ENCODE measurements around the gene CCDC85A.

CCDC85A gene

DNA sequence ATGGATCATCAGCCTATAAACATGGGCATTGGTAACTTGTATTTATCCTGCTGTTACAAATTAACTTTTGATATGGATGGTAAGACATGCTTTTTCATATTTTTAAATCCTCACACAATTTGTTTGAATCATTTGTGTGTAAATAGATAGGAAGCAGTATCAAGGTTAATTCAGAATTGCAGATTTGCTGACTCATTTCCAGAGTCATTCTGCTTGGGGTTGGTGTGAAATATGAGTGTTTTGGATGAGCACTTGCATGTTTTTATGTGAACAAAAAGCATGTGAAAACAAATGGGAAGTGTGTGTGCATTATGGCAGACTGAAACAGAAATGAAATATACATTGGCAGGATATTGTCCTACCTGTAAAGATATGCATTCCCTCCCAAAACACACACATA lies 11.8 kb downstream of the CCDC85A start:
- ATAC-seq = no peak

DNA sequence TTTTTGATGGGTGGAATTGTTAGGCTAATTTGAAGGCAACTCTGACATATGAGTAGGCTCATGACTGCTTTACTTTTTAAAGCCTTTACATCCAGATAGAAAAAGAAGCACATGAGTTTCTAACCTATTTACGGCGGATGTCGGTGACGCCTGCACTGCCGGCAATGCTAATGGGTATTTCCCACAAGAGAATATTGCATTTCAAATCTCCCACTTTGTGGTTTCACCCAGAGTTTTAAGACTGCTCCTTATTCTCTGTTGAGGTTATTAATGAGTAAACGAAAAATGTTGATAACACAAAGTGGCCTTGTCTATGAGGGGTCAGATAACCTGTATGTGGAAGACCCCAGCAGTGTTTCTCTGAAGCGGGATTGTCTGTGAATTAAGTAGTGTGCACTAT lies 14.0 kb downstream of the CCDC85A start:
- no peak for ATAC-seq

DNA sequence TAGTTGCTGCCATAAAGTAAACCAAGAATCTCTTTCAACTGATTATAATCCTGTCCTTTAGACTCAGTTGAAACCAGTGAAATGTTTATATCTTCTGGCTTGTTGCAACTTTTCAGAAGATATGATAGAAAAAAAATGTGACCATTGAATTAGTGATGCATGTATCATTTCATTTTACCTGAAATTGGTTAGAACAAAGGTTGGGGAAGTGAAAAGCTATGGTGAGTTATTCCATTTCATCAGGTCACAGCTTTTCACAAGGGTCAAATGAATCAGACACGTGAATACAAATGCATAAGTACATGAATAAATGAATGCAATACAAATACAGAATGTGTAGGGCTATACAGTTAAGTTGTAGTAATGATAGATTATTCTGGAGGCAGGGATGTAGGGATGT lies 15.1 kb downstream of the CCDC85A start:
- ATAC-seq = no peak

DNA sequence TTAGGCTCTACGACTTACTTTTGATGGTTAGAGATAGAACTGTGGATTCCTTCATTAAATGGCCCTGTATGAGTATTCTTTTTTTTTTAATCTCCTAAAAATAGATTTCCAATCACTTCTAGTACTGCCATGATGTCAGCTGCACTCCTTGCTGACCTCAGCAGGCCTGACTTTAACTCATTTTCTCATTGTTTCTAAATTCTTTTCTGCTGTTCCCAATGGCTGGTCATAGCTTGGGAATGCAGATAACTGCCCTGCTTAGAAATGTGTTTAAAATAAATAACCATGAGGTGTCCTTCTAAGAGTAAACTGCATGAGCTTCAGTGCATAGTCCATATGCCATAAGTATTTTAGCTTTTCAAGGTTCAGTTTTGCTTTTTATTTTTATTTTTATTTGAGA lies 15.7 kb downstream of the CCDC85A start:
- ATAC-seq = no peak

DNA sequence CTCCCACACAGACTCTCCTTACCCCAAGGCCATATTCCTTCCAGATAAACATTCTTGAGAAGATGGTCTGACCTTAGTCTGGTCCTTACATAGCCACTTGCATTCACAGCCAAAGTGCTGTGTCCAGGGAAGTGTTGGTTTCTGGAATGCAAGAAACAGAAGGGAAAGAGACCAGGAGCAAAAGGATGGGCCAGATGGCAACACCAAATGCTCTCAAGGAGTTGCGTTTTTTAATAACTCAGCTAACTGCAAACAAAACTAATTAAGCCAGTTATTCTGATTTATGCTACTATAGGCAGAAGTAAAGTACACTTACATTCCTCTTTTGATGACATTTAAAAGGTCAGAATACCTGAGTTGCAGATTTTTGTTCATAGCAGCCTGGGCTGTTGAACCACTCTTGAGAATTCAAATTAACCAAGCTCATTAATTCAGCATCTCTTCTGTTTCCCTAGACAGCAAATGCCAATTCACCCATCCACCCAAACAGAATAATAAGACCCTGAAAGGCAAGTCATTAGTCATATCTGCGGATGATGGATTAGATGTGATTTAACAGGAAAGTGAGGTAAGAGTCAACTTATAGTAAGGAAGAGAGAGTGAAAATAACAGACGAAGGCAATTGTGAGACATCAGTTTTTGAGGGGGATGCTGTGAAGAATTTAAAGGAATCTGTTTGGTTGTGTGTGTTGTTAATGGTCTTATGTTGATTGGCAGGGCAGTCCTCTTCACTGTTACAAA lies 18.8 kb downstream of the CCDC85A start:
- ATAC-seq = no peak

DNA sequence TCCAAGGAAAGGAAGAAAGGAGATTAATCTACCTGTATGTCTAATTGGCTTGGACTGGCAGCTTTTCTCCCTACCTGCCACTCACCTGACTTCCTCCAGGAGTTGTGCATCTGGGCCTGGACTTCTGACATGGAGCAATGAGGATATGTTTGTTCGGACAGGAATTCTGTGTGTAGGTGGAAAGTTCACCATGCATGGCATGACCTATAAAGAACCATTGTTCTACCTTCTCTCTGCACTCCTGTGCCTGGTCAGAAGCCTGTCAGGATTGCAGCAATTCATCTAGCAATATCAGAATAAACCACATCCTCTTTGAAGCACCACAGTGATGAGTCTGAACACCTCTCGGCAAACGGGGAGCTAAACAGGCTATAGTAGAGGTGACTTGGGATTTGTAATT lies 20.8 kb downstream of the CCDC85A start:
- ATAC-seq = no peak

DNA sequence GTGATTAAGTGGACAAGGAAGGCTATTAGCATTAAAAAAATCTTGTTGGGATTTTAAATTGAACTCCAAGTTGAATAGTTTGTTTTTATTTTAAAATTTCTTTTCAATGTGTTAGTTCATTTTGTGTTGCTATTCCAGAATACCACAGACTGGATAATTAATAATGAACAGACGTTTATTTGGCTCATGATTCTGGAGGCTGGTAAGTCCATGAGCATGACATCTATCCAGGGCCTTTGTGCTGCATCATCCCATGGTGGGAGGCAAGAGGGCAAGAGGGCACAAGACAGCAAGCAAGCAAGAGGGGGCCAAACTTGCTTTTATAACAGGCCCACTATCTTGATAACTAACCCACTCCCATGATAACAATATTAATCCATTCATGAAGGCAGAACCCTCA lies 22.5 kb downstream of the CCDC85A start:
- ATAC-seq = no peak

DNA sequence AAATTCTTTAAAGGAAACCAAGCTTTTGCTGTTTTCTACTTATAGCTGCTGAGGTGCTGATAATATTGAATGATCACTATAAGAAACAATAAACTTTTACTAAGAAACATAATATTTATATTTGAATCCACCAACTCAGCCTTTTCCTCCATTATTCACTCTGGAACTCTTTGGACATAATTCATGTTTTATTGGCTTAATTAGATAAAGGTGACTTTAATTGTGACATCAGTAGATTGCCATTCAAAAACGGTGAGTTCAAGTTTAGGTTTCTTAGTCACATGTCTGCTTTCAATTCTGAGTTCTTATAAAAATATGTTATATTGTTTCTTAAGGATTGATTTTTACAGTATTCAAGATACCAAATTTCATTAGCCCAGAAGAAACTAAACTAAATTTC lies 24.0 kb downstream of the CCDC85A start:
- ATAC-seq = no peak

DNA sequence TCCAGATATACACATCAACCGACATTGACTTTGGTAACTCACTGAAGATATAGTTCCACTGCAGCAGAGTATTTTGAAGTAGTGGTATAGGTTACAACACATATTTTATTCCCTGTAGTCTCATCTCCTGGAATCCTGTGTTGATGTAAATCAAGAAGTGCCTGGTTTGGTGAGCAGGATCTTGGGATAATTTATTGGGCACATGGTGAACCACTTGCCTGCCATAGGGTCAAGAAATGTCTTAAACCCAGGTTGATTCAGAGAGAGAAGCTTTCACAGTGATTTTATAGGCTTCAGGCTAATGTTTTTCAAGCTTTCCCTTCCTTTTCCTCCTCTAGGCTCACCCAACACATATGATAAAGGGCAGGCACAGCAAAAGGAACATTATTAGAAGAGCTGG lies 24.6 kb downstream of the CCDC85A start:
- no peak for ATAC-seq

DNA sequence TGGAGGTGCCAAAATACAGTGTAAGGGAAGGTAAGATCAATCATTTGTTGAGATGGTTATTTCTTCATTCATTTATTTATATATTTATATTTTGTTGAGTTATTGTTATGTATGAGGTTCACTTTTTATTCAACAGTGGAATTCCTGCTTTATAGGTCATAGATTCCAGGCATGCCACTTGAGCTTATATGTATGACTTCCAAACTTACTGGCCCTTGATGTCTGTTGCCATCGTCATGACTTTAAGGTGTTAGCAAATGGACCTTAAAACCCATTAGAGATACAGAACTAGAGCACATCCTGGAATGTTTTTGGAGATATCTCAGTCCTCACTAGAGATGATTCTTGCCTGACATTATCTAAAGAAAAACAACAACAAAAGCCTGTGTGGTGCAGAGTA lies 25.9 kb downstream of the CCDC85A start:
- no peak for ATAC-seq

DNA sequence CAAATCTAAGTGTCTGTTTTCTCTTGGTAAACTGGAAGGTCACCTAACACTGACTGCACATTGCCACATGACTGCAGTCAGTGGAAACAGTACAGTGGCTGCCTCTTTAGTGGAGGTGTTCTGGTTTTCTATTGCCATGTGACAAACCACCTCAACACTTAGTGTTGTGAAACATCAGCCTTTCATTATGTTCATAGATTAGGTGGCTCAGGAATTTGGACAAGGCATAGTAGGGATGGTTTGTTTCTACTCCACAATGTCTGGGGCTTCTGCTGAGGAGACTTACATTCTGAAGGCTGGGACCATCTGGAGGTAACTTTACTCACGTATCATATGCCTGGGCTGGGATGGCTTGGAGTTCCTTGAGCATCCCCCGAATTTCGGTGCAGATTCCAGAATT lies 26.5 kb downstream of the CCDC85A start:
- ATAC-seq = no peak

DNA sequence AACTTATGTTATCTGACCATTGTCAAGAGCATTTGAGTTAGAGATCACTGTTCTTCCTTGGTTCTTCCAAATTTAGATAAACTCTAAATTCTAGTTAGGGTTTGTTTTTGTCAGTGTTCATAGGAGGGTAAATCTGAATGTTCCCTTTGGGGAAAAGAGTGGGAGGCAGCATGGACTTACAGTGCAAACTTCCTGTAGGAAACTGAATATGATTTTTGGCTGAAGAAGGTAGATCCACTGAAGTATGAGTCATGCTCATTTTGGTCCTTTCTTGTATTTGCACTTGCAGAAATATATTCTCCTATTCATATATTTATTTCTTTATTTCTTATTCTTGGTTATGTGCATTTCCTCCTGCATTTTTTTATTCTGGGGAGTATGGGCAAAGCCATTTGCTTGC lies 27.3 kb downstream of the CCDC85A start:
- ATAC-seq = no peak

DNA sequence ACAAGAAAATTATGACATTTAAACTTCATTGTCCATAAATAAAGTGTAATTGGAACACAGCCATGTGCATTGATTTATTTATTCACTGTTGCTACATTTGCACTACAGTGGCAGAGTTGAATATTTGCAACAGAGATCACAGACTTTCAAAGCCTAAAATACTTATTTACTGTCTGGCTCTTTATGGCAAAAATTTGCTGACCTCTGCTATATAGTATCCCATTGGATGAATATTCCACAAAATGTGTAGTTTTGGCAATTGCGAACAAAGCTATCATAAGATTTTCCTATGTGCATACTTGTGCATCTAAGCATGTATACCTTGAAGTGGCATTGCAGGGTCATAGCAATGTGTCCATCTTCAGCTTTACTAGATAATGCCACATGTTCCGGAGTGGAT lies 32.1 kb downstream of the CCDC85A start:
- no peak for ATAC-seq

DNA sequence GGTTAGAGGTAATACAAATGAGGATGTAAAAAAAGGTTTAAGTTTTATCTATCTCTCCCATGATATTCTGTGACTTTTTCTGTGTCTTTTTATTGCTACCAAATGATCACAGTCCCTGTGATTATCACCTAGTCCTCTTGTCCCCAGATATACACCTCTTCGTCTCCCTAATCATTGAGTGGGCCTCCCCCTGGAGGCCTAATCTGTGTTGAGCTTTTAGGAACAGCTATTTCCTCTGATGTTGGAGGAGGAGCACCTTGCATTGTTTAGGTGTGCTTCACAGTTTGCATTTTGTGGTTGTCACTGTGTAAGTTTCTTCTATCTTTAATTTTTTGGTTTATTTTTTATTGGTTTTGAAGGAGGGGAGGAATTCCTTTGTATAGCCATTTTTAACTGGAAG lies 33.3 kb downstream of the CCDC85A start:
- ATAC-seq = no peak

DNA sequence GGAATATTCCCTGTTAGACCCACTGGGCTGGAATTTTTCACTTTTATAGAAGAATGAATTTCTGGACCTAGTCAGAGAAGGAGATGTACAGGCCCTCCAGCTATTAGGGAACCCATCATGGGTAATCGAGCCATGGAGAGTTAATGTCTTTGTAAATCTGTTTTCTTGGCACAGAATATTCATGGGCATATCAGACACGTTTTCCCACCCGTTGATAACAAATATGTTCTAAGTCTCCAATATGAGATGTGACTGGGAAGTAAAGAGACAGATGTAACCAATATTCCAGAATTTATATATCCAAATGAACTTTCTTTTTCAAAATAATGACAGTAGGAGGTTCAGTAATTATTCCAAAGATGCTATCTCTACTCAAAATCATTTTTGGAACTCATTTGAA lies 38.7 kb downstream of the CCDC85A start:
- ATAC-seq = no peak

DNA sequence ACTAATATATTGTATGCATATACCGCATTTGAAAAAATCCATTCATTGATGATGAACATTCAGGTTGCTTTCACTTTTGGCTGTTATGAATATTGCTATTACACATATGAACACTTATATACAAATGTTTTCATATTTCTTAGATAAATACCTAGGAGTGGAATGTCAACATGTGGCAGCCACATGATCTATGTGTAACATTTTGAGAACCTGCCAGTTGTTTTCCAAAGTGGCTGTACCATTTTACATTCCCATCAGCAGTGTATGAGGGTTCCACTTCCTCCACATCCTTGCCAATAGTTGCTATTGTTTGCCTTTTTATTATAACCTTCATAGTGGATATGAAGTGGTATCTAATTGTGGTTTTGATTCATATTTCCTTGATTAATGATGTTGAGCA lies 40.5 kb downstream of the CCDC85A start:
- no peak for ATAC-seq

DNA sequence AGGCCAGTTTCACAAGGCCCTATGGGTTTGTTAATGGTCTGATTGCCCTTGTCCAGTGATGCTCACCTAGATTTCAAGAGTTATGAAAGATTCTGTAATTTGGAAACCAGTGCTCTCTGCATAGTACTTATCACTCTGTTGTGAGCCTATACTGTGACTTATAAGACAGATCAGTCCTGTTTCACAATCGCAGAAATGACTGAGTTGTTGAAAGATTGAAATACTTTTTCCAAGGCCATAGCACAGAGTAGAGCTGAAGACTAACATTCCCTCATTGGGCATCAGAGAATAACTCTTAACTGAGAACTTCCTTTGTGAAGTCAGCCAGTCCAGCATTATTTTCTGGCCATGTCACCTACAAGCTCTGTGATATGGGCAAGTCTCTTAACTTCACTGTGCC lies 44.0 kb downstream of the CCDC85A start:
- no peak for ATAC-seq

DNA sequence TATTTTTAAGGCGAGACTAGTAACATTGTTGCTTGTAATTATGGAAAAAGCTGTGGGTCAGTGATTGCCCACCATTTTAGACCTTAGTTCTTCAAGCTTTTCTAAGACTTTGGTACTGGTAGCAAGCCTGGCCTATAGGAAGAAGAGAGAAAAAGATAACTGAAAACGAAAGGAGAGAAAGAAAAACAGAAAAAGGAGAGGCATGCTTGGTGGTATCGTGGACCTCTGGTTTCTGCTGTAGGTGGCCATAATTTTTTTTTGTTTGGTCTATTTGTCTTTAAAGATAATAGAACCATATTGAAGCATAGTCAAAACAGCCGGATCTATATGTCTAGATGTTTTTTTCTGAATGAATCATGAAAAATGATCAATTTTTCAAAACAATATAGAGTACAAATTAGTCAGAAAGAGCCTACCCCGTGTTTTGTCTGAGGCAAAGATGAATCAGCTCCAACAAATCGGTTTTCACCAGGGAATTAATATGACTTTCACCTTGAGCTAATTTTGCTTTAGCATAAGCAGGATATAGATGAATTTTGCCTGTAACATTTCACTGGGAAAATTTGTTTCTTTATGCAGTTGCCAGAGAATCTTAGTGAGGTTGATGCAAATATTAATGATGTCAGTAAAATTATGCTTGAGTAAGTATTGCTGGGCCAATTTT lies 45.7 kb downstream of the CCDC85A start:
- no peak for ATAC-seq

DNA sequence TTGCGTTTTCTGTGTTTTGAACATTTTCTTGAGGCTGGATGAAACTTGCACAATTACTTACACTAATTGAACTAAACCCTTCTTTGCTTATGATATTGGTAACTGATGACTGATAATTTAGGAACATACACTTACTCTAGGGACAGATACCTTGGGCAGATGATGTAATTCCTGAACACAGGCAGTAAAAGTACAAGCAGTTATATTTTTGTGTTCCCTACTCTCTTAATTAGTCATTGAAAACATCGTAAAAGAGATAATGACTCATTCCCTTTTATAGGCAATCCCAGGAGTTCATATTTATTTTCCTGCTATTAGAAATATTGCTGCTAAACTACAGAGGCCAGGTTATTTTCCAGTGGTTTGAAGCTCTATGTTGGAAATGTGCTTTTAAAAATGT lies 46.4 kb downstream of the CCDC85A start:
- no peak for ATAC-seq

DNA sequence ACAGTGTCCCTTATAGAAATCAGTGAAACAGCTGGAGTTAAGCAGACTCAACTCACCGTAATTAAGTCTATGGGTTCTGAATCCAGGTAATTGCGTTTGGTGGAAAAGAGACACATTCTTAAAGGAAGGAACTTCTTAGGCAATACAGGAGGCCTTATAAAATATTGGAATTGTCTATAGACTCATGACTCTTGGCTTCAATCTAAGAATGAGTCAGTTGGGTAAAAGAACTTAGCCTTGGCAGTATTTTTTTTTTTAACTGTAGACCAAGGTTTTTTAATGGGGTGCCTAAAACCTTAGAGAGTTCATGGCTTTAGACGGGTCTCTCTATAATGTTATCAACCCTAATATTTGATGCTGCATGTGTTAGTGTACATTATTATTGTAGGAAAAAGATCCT lies 47.6 kb downstream of the CCDC85A start:
- no peak for ATAC-seq

DNA sequence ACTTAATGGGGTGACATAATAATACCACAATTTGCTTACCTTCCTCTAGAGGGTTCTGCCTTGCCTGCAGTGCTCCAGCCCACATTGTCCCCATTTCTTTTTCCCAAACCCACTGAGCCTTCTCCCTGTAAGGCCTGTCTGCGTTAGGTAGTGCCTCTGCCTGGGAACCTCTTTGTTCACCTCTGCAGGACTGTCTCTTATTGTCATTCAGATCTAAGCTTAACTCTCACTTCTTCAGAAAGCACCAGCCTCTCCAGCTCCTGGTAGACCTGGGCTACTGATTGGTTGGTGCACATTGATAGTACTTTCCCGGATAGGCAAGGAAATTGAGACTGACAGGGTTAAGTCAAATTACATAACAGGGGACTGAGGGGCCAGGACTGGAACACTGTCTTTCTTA lies 49.1 kb downstream of the CCDC85A start:
- ATAC-seq = no peak

DNA sequence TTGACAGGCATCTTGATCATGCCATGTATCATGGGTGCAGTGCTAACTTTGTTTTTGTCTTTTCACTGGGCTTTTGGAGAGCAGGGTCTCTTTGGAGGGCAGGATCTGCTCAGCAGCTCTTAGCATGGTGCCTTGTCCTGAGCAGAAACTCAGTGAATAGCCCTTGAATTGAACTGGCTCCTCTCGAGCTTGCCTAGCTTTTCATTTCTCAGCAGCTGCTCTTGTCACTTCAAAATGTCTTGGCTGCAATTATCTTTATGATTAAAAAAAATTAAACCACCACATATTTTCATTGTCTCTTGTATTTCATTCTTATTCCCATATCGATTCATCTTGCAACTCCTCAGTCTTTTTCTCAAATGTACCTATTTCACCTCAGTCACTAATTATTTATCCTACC lies 50.5 kb downstream of the CCDC85A start:
- no peak for ATAC-seq

DNA sequence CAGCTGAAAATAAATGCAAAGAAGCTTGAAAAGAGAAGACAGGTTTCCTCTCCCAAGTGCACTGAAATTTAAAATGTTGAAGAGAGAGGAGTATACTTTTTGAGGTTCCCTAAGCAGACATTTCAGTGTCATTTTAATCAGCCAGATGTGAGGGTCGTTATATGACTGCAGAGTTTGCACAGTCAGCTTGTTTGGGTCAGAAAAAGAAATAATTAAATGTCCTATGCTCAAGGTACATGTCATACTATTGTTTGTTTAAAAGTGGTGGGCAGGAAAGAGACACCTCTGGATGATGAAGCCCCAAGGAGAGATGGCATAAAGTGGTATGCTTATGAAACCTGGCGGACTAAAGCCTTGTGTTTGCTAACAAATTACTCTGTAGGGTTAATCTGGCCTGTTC lies 55.2 kb downstream of the CCDC85A start:
- no peak for ATAC-seq

DNA sequence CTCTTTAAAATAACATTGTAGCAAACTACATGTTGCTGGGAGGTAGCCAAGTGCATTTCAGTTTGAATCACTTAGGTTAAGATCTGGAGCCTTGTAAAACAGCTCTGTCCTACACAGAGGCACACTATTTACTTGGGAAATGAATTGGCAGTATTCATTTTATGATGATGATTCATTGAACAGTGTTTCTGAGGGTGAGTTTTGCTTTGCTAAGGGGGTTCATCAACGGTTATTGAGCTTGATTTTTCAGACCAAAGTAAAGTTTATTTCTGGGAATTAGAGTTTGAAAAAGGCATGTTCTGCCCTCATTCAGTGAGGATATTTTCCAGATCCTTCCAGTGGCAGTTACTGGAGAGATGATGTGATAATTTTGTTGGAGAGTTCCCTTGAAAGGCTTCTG lies 55.6 kb downstream of the CCDC85A start:
- no peak for ATAC-seq

DNA sequence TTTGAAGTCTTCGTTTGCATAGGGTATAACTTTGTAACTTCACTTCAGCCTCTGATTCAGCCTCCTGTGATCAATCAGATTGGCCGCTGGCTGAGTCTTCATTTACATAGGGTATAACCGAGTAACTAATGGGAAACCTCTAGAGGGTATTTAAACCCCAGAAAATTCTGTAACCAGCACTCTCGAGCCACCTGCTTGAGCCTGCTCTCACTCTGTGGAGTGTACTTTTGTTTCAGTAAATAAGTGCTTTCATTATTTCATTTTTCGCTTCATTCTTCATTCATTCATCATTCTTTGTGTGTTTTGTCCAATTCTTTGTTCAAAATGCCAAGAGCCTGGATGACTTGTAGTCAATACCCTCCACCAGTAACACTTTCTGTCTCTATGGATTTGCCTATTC lies 56.4 kb downstream of the CCDC85A start:
- no peak for ATAC-seq
